SK-N-MC (cell line): Measurements from ENCODE around the gene PNP.

Source experiments
- EZH2 ChIP-seq: fragments of 200-600 bp; sonication (generic); IDR thresholded peaks from one replicate; pipeline ENCODE4 v1.6.1; 2017; ENCODE audit warnings: antibody characterized with exemption
- POLR2AphosphoS5 ChIP-seq: IDR thresholded peaks from 2 replicates; pipeline ENCODE4 v1.6.1; 2012; ENCODE audit warnings: mild to moderate bottlenecking, low read depth, low read length, borderline replicate concordance

DNA sequence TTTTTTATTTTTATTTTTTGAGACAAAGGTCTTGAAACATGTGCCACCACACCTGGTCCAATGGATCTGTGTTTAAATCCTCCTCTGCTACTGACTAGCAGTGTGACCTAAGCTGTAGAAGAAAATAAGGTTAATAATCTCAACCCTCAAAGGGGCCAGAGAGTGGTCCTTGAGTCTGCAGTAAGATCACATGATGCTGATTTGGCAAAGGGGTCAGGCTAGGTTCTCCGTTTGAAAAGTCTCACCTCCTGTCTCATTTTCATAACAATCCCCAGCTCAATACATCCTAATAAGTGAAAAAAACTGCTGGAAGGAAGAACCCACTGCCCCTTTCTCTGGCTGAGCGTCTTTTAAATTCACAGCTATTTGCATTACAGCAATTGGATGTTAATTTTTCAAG is 47.9 kb upstream of the PNP start:
- TF ChIP-seq EZH2 = no peak
- TF ChIP-seq POLR2AphosphoS5 = no peak
